HG03060 (cell line): Measurements from ENCODE around the gene SEC14L2.
"Not testable (repeated sequence)": the region's sequence is repeated elsewhere in the genome, so short reads cannot be mapped to it uniquely, and the experiment has no call there.

Source experiments
- ATAC-seq: cut with Tn5 transposase; IDR thresholded peaks from one replicate; pipeline ENCODE4 v1.9.1; 2021; ENCODE audit warnings: low read depth, moderate number of reproducible peaks; ENCODE audit not compliant: unreplicated experiment

The SEC14L2 gene

GRCh38 chr22:30445438-30446145 is 48.8 kb downstream of the SEC14L2 start:
- ATAC-seq, result no peak

- no peak for ATAC-seq
These were observed 50.8 kb downstream of the SEC14L2 start for GRCh38 chr22:30447656-30448055.

- not testable (repeated sequence) for ATAC-seq
These were observed 54.7 kb downstream of the SEC14L2 start for GRCh38 chr22:30451488-30451887.

GRCh38 chr22:30452861-30453260 is 56.0 kb downstream of the SEC14L2 start:
- ATAC-seq, result no peak

GRCh38 chr22:30453731-30454510 is 57.1 kb downstream of the SEC14L2 start:
- ATAC-seq, result no peak

GRCh38 chr22:30455075-30455840 is 58.4 kb downstream of the SEC14L2 start:
- ATAC-seq, result no peak

GRCh38 chr22:30457981-30458380 is 61.2 kb downstream of the SEC14L2 start:
- ATAC-seq, result no peak

- ATAC-seq, result no peak
These were observed 62.6 kb downstream of the SEC14L2 start for GRCh38 chr22:30459181-30460052.

GRCh38 chr22:30460147-30460546 is 63.3 kb downstream of the SEC14L2 start:
- ATAC-seq, result no peak

- not testable (repeated sequence) for ATAC-seq
These were observed 63.7 kb downstream of the SEC14L2 start for GRCh38 chr22:30460555-30460954.

GRCh38 chr22:30469165-30469564 is 72.3 kb downstream of the SEC14L2 start:
- no peak for ATAC-seq

- ATAC-seq, result no peak
These were observed 73.8 kb downstream of the SEC14L2 start for GRCh38 chr22:30470655-30471054.

- ATAC-seq, result no peak
These were observed 74.9 kb downstream of the SEC14L2 start, which contains the start of gene SEC14L3 for GRCh38 chr22:30471616-30472318. Gene SEC14L3, minus strand, starts transcription at chr22:30472017. Its CDS starts 59 bp downstream, at chr22:30471958.

- ATAC-seq, result no peak
These were observed 76.3 kb downstream of the SEC14L2 start for GRCh38 chr22:30472994-30473720.

GRCh38 chr22:30474121-30474520 is 77.3 kb downstream of the SEC14L2 start:
- ATAC-seq, result no peak
